T47D (cell line): Measurements from ENCODE around the gene SLCO4A1.
"Not testable (repeated sequence)": the region's sequence is repeated elsewhere in the genome, so short reads cannot be mapped to it uniquely, and the experiment has no call there.

ENCODE experiments used
- DNase-seq, 2 experiments: peaks; one replicate each; pipeline versions ENCODE4 v3.0.0 to v3.0.0-alpha.2; 2011 to 2012; ENCODE audit warnings: low read depth in 1 of 2, low spot score in 1 of 2
- JUND ChIP-seq: IDR thresholded peaks from 2 replicates; pipeline ENCODE4 v1.6.1; 2012; ENCODE audit warnings: low read depth
- in situ Hi-C: cut with HindIII; loops from 2 replicates; pipeline ENCODE4 v1.10.0; 2016; ENCODE audit warnings: low sequenced_read_pairs, low pct_unique_long_range_greater_than_20kb

Gene SLCO4A1

GRCh38 chr20:62675877-62676260, 33.6 kb downstream of the SLCO4A1 start:
- DNase-seq, result no peak
- in situ Hi-C loops, result no loop called here
- no peak for TF ChIP-seq JUND

- in situ Hi-C loops, result no loop called here
- no peak for TF ChIP-seq JUND
- no peak for DNase-seq
Measured at GRCh38 chr20:62676976-62677375, 34.7 kb downstream of the SLCO4A1 start.

GRCh38 chr20:62677678-62678077, 35.4 kb downstream of the SLCO4A1 start:
- in situ Hi-C loops, result no loop called here
- TF ChIP-seq JUND, result no peak

GRCh38 chr20:62678553-62678952, 36.2 kb downstream of the SLCO4A1 start:
- DNase-seq, result no peak
- in situ Hi-C loops, result no loop called here
- TF ChIP-seq JUND, result no peak

More at GRCh38 chr20:62677678-62678077, 35.4 kb downstream of the SLCO4A1 start:
- DNase-seq, result no peak

GRCh38 chr20:62679978-62680589, 37.8 kb downstream of the SLCO4A1 start:
- no peak for DNase-seq
- no peak for TF ChIP-seq JUND
- in situ Hi-C loops, result no loop called here

- DNase-seq, result no peak
- in situ Hi-C loops, result no loop called here
- no peak for TF ChIP-seq JUND
Measured at GRCh38 chr20:62682912-62683517, 40.7 kb downstream of the SLCO4A1 start.

GRCh38 chr20:62683660-62684322, 41.5 kb downstream of the SLCO4A1 start:
- in situ Hi-C loops, DNase-seq: not testable (repeated sequence)

GRCh38 chr20:62684981-62685380, 42.7 kb downstream of the SLCO4A1 start:
- no peak for DNase-seq
- no peak for TF ChIP-seq JUND
- in situ Hi-C loops, result no loop called here

- DNase-seq, result peak; percentile 58 to 70
- TF ChIP-seq JUND, result no peak
- in situ Hi-C loops, result no loop called here
Measured at GRCh38 chr20:62685781-62686555, 43.7 kb downstream of the SLCO4A1 start.

GRCh38 chr20:62686869-62687830, 44.8 kb downstream of the SLCO4A1 start:
- no peak for DNase-seq
- no peak for TF ChIP-seq JUND
- in situ Hi-C loops, result no loop called here

GRCh38 chr20:62688083-62688482, 45.8 kb downstream of the SLCO4A1 start:
- no peak for DNase-seq
- in situ Hi-C loops, result no loop called here

GRCh38 chr20:62688855-62689460, 46.7 kb downstream of the SLCO4A1 start:
- TF ChIP-seq JUND, result no peak
- DNase-seq, result peak; percentile 76 to 82
- in situ Hi-C loops, result no loop called here

More at GRCh38 chr20:62688083-62688482, 45.8 kb downstream of the SLCO4A1 start:
- no peak for TF ChIP-seq JUND
